Neuronal stem cell (in vitro differentiated cells): ENCODE measurements around the gene CYSTM1.

Experiments used
- DNase-seq: peaks from one replicate; pipeline ENCODE4 v3.0.0-alpha.2; 2013; ENCODE audit warnings: low spot score
- H2AFZ ChIP-seq: one replicate; pipeline ENCODE4 v1.6.1; 2013; ENCODE audit warnings: mild to moderate bottlenecking, low read length, inconsistent platforms
- H2AK5ac ChIP-seq: 2 replicates; pipeline ENCODE4 v1.6.1; 2013; ENCODE audit warnings: low read depth, mild to moderate bottlenecking, inconsistent platforms, low read length, moderate library complexity, mixed read lengths
- H2BK120ac ChIP-seq: 2 replicates; pipeline ENCODE4 v1.6.1; 2013; ENCODE audit warnings: low read depth, mild to moderate bottlenecking, inconsistent platforms, low read length, moderate library complexity, mixed read lengths
- H2BK12ac ChIP-seq: one replicate; pipeline ENCODE4 v1.6.1; 2013; ENCODE audit warnings: low read length, inconsistent platforms
- H2BK15ac ChIP-seq: 2 replicates; pipeline ENCODE4 v1.6.1; 2013; ENCODE audit warnings: mild to moderate bottlenecking, low read length, inconsistent platforms, mixed read lengths
- H2BK5ac ChIP-seq: one replicate; pipeline ENCODE4 v1.6.1; 2013; ENCODE audit warnings: inconsistent platforms, mild to moderate bottlenecking, low read length, moderate library complexity
- H3K14ac ChIP-seq: one replicate; pipeline ENCODE4 v1.6.1; 2013; ENCODE audit warnings: low read length, inconsistent platforms
- H3K18ac ChIP-seq: 2 replicates; pipeline ENCODE4 v1.6.1; 2013; ENCODE audit warnings: low read length, inconsistent platforms
- H3K23ac ChIP-seq: 2 replicates; pipeline ENCODE4 v1.6.1; 2013; ENCODE audit warnings: low read depth, mild to moderate bottlenecking, mixed read lengths, low read length, inconsistent platforms; ENCODE audit not compliant: poor library complexity
- H3K27ac ChIP-seq: replicated peaks from 3 replicates; pipeline ENCODE4 v1.5.1; 2013; ENCODE audit warnings: low read length, inconsistent platforms
- H3K27me3 ChIP-seq, 3 experiments: 2 replicates each; pipeline ENCODE4 v1.6.1; 2013; ENCODE audit warnings: low read length in 3 of 3, mild to moderate bottlenecking in 2 of 3, inconsistent platforms in 1 of 3, low read depth in 1 of 3, mixed read lengths in 1 of 3, moderate library complexity in 1 of 3; ENCODE audit not compliant: control insufficient read depth in 3 of 3, insufficient read depth in 3 of 3
- H3K36me3 ChIP-seq, 2 donors: replicated peaks in 1 of 2; 2 replicates each; pipeline ENCODE4 v1.6.1; 2013; ENCODE audit warnings: low read length in 2 of 2; ENCODE audit not compliant: control insufficient read depth in 2 of 2, insufficient read depth in 2 of 2
- H3K4ac ChIP-seq: 2 replicates; pipeline ENCODE4 v1.6.1; 2013; ENCODE audit warnings: inconsistent platforms, mild to moderate bottlenecking, low read length, moderate library complexity
- H3K4me1 ChIP-seq, 2 donors: 1 replicate in 1 of 2; 2 replicates in 1 of 2; pipeline ENCODE4 v1.6.1; 2013; ENCODE audit warnings: low read length in 2 of 2, low read depth in 1 of 2; ENCODE audit not compliant: control insufficient read depth in 2 of 2, insufficient read depth in 1 of 2
- H3K4me2 ChIP-seq: one replicate; pipeline ENCODE4 v1.6.1; 2013; ENCODE audit warnings: mild to moderate bottlenecking, low read length, inconsistent platforms; ENCODE audit not compliant: insufficient read depth, poor library complexity, severe bottlenecking
- H3K4me3 ChIP-seq, 2 donors: 2 replicates each; pipeline ENCODE4 v1.5.1; 2013; ENCODE audit warnings: low read length in 2 of 2, mild to moderate bottlenecking in 2 of 2, inconsistent platforms in 1 of 2, moderate library complexity in 1 of 2
- H3K79me1 ChIP-seq: one replicate; pipeline ENCODE4 v1.6.1; 2013; ENCODE audit warnings: low read depth, mild to moderate bottlenecking, inconsistent platforms, low read length, moderate library complexity
- H3K9ac ChIP-seq: one replicate; pipeline ENCODE4 v1.6.1; 2013; ENCODE audit warnings: mild to moderate bottlenecking, low read depth, low read length, inconsistent platforms; ENCODE audit not compliant: poor library complexity
- H3K9me3 ChIP-seq, 2 donors: replicated peaks in 1 of 2; 2 replicates each; pipeline versions ENCODE3 to v1.6.1; 2013; ENCODE audit warnings: low read length in 2 of 2, mild to moderate bottlenecking in 2 of 2, inconsistent platforms in 1 of 2, low read depth in 1 of 2, mixed read lengths in 1 of 2, moderate library complexity in 1 of 2; ENCODE audit not compliant: control insufficient read depth in 2 of 2, insufficient read depth in 1 of 2
- H4K8ac ChIP-seq: one replicate; pipeline ENCODE4 v1.6.1; 2013; ENCODE audit warnings: low read depth, mild to moderate bottlenecking, inconsistent platforms, low read length, moderate library complexity
- H4K91ac ChIP-seq: one replicate; pipeline ENCODE4 v1.6.1; 2013; ENCODE audit warnings: low read length, low read depth, mild to moderate bottlenecking, inconsistent platforms; ENCODE audit not compliant: poor library complexity
- whole genome bisulfite sequencing, 2 donors: extraction: QIAGEN DNeasy Blood & Tissue Kit; methylation state at CpG; one replicate each; pipeline ENCODE4 v1.1.7; 2013; ENCODE audit warnings: missing lambda C conversion rate in 2 of 2, mixed read lengths in 1 of 2; ENCODE audit not compliant: insufficient read length in 2 of 2, insufficient replicate concordance in 1 of 2; ENCODE audit errors: extremely low coverage in 2 of 2; 5-methylcytosine and 5-hydroxymethylcytosine counted together

The CYSTM1 gene

DNA sequence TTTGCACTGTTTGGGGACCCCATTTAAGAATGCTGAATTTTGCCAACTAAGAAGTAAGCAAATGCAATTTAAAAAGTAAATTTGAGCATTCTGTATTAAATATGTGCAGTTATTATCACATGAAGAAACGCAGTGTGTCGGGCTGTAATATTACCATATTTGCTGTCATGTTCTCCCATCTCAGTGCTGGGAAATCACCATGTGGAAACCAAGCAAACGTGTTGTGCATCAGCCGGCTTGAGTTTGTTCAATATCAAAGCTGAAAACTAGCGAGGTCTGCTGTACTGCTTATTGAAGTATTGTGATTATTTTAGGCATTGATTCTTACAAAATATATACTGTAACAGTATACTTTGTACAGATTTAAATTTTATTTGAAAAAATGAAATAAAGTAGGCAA lies 46.6 kb upstream of the CYSTM1 start:
- no peak overlapping the region for H2AFZ ChIP-seq
- no peak overlapping the region for H4K91ac ChIP-seq
- peaks cover 0 to 58% (median 0%) of the 10 kb centered on the region in 3 experiments for H3K27me3 ChIP-seq
- no peak overlapping the region for H2BK5ac ChIP-seq
- H3K4ac ChIP-seq = no peak overlapping the region
- no peaks in the 10 kb centered on the region for H3K79me1 ChIP-seq
- no peaks in the 10 kb centered on the region for H3K4me1 ChIP-seq
- no peak overlapping the region for H2AK5ac ChIP-seq
- WGBS, 2 donors = no CpG with 5 or more reads among the region's 5 CpGs
- H3K14ac ChIP-seq = no peak overlapping the region
- no peak overlapping the region for H2BK12ac ChIP-seq
- H2BK15ac ChIP-seq = no peak overlapping the region
- no peak overlapping the region for H3K4me2 ChIP-seq
- no peak overlapping the region for H3K9ac ChIP-seq
- no peak for DNase-seq
- H2BK120ac ChIP-seq = no peak overlapping the region
- H3K27ac ChIP-seq = no peak overlapping the region
- no peak overlapping the region for H3K23ac ChIP-seq
- no peaks in the 10 kb centered on the region for H3K9me3 ChIP-seq
- H3K18ac ChIP-seq = no peak overlapping the region
- H3K4me3 ChIP-seq = no peak overlapping the region
- no peaks in the 10 kb centered on the region for H3K36me3 ChIP-seq
- no peak overlapping the region for H4K8ac ChIP-seq

DNA sequence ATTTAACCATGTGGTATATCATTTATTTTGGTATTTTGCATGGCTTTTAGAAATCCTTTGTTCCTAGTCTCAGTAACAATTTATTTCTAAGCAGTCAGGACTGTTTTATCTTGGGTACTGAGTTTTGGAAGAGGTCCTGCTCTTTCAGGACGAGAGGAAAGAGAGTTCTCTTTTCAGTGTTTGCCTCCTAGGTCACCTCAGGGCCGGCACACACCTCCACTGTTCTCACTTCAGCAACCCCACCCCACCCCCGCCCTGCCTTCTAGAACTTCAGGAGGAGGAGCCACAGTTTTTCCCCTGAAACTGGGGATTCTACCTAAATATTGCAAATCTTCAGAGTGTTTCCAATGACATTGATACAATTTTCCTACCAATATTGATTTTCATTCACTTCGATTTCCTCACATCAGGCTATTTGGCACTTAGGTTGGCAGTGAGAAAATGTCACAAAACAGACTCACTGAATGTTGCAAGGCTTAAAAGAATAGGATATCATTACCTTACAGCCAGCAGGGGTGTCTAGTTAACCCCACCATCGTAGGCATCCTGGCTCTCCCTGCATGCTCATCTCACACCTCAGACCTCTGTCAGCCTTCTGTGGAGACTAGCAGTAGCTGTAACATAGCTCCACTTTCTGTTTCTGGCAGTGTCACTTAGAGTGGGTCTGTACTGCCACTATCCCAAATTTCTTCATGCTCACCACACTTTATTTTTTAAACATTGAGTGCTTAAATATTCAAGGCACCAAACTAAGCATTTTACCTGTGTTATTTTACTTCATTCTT lies 43.8 kb upstream of the CYSTM1 start:
- no peak overlapping the region for H3K4ac ChIP-seq

DNA sequence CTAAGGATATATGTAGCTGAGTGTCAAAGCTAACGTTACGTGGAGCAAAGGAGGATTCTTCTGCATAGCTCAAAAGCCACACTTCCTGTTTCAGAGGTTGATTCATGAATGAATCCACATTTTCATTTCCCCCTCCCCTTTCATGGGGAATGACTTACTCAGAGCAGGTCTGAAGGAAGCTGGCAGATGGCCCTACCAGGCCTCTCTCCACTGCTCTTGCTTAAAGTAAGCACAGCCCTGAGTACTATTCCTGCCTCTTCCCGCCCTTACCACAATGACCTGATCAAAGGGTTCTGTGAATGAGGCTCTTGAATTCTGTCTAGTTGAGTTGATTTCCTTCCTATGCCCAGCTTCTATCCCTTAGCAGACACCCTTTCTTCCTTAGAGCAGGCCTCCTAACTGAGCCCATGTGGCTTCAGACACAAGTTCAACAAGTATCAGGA lies 43.0 kb upstream of the CYSTM1 start:
- no peaks in the 10 kb centered on the region for H3K79me1 ChIP-seq
- no peak overlapping the region for H2AFZ ChIP-seq
- H2BK5ac ChIP-seq = no peak overlapping the region
- H3K9ac ChIP-seq = no peak overlapping the region
- H3K4ac ChIP-seq = no peak overlapping the region
- peaks cover 0 to 2% of the 10 kb centered on the region in 2 donors for H3K4me1 ChIP-seq
- H3K36me3 ChIP-seq = no peaks in the 10 kb centered on the region
- H3K27ac ChIP-seq = no peak overlapping the region
- H3K4me3 ChIP-seq = no peak overlapping the region
- no peaks in the 10 kb centered on the region for H3K9me3 ChIP-seq
- H2AK5ac ChIP-seq = no peak overlapping the region
- no peak overlapping the region for H2BK12ac ChIP-seq
- DNase-seq = no peak
- H3K14ac ChIP-seq = no peak overlapping the region
- no peak overlapping the region for H3K4me2 ChIP-seq
- no CpG with 5 or more reads among the region's 3 CpGs for WGBS, 2 donors
- no peak overlapping the region for H3K18ac ChIP-seq
- no peak overlapping the region for H4K8ac ChIP-seq
- peaks cover 0 to 53% (median 0%) of the 10 kb centered on the region in 3 experiments for H3K27me3 ChIP-seq
- no peak overlapping the region for H2BK120ac ChIP-seq
- H2BK15ac ChIP-seq = no peak overlapping the region
- no peak overlapping the region for H4K91ac ChIP-seq
- H3K23ac ChIP-seq = no peak overlapping the region

More for the DNA sequence above, 43.8 kb upstream of the CYSTM1 start:
- H3K27ac ChIP-seq = no peak overlapping the region
- DNase-seq = no peak
- no peak overlapping the region for H2BK5ac ChIP-seq
- no peaks in the 10 kb centered on the region for H3K79me1 ChIP-seq
- no peak overlapping the region for H3K23ac ChIP-seq
- H3K4me3 ChIP-seq = no peak overlapping the region
- no peak overlapping the region for H2BK12ac ChIP-seq
- H3K18ac ChIP-seq = no peak overlapping the region
- H2BK120ac ChIP-seq = no peak overlapping the region
- H3K9ac ChIP-seq = no peak overlapping the region
- no peak overlapping the region for H4K8ac ChIP-seq
- peaks cover 0 to 57% (median 0%) of the 10 kb centered on the region in 3 experiments for H3K27me3 ChIP-seq
- no peak overlapping the region for H2AFZ ChIP-seq
- H2AK5ac ChIP-seq = no peak overlapping the region
- no peaks in the 10 kb centered on the region for H3K36me3 ChIP-seq
- no CpG with 5 or more reads among the region's 5 CpGs for WGBS, 2 donors
- no peak overlapping the region for H2BK15ac ChIP-seq
- H3K4me1 ChIP-seq = peaks cover 0 to 2% of the 10 kb centered on the region in 2 donors
- H3K14ac ChIP-seq = no peak overlapping the region
- no peak overlapping the region for H3K4me2 ChIP-seq
- H3K9me3 ChIP-seq = no peaks in the 10 kb centered on the region
- H4K91ac ChIP-seq = no peak overlapping the region

DNA sequence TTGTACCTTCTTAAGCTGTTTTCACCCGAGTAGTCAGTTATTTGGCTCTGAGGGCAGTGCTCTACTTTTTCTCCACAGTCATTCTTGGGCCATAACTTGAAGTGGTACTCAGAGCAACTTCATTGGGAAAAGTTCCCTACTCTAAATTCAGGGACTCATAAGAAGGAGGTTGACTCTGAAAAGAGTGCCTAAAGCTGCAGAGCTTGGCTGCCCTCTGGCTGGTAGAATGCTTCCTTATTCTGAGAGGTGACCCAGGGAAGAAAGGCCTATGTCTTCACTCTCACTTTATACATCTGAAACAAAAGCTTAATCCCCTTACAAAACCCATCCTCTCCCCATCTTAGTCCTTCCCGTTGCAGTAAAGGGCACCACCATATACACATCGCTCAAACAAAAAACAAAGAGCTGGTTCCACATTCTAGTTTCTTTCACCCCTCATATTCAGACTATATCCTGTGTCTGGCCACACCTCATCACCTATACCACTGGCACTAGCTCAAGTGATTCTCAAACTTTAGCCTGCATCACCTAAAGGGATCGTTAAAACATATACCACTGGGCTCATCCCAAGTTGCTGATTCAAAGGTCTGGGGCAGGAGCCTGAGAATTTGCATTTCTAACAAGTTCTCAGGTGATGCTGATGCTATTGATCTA lies 41.3 kb upstream of the CYSTM1 start:
- Histone ChIP-seq H2BK120ac (no peak overlapping the region), H3K4me1 (peaks cover 0 to 2% of the 10 kb centered on the region in 2 donors), H3K18ac (no peak overlapping the region), H3K14ac (no peak overlapping the region), H2AK5ac (no peak overlapping the region), H3K9ac (no peak overlapping the region), H3K4me2 (no peak overlapping the region), H3K4ac (no peak overlapping the region), H2BK15ac (no peak overlapping the region), H3K4me3 (no peak overlapping the region), H3K27ac (no peak overlapping the region), H3K23ac (no peak overlapping the region), H2AFZ (no peak overlapping the region), H4K8ac (no peak overlapping the region), H3K9me3 (no peaks in the 10 kb centered on the region), H3K27me3 (peaks cover 0 to 46% (median 0%) of the 10 kb centered on the region in 3 experiments), H4K91ac (no peak overlapping the region), H2BK5ac (no peak overlapping the region), H2BK12ac (no peak overlapping the region), H3K36me3 (no peaks in the 10 kb centered on the region), H3K79me1 (no peaks in the 10 kb centered on the region)
- WGBS, 2 donors = no CpG with 5 or more reads among the region's 4 CpGs
- no peak for DNase-seq
